HG03060 (cell line): ENCODE data around the gene BUD31.

ENCODE experiments used
- ATAC-seq: cut with Tn5 transposase; IDR thresholded peaks from one replicate; pipeline ENCODE4 v1.9.1; 2021; ENCODE audit warnings: low read depth, moderate number of reproducible peaks; ENCODE audit not compliant: unreplicated experiment

BUD31 gene

GRCh38 chr7:99460651-99461050 lies 51.9 kb downstream of the BUD31 start:
- no peak for ATAC-seq

- no peak for ATAC-seq
Observed at GRCh38 chr7:99461221-99461620, 52.5 kb downstream of the BUD31 start.

- no peak for ATAC-seq
Observed at GRCh38 chr7:99465421-99465768, 56.6 kb downstream of the BUD31 start.

GRCh38 chr7:99468336-99468918 lies 59.7 kb downstream of the BUD31 start:
- no peak for ATAC-seq
